HG03135 (cell line): ENCODE results near the gene KLK6.

ENCODE experiments used
- ATAC-seq: cut with Tn5 transposase; IDR thresholded peaks from one replicate; pipeline ENCODE4 v1.9.1; 2021; ENCODE audit warnings: mild to moderate bottlenecking, moderate library complexity; ENCODE audit not compliant: unreplicated experiment

The KLK6 gene

GRCh38 chr19:50969413-50969760, at the start of gene KLK6:
Gene KLK6, minus strand, starts transcription at chr19:50969591. Its CDS starts 1,487 bp downstream, at chr19:50968104.
- ATAC-seq: no peak

GRCh38 chr19:51018745-51019543, 49.6 kb upstream of the KLK6 start:
- ATAC-seq: no peak

- ATAC-seq: no peak
Measured at GRCh38 chr19:51016798-51017683, 47.6 kb upstream of the KLK6 start.

- ATAC-seq: no peak
Measured at GRCh38 chr19:51015691-51016267, 46.4 kb upstream of the KLK6 start.

GRCh38 chr19:51014242-51014641, 44.9 kb upstream of the KLK6 start:
- ATAC-seq: no peak

GRCh38 chr19:51012661-51013190, 43.3 kb upstream of the KLK6 start:
- ATAC-seq: no peak

- ATAC-seq: no peak
Measured at GRCh38 chr19:51010066-51010795, 40.8 kb upstream of the KLK6 start.

GRCh38 chr19:51009061-51009891, 39.9 kb upstream of the KLK6 start:
- no peak for ATAC-seq

GRCh38 chr19:51007488-51007887, 38.1 kb upstream of the KLK6 start:
- ATAC-seq: no peak

GRCh38 chr19:51006406-51006805, 37.0 kb upstream of the KLK6 start:
- ATAC-seq: no peak

- no peak for ATAC-seq
Measured at GRCh38 chr19:51005248-51005647, 35.9 kb upstream of the KLK6 start.

- ATAC-seq: no peak
Measured at GRCh38 chr19:51003316-51003715, 33.9 kb upstream of the KLK6 start.

GRCh38 chr19:51002542-51003311, 33.3 kb upstream of the KLK6 start:
- no peak for ATAC-seq

- ATAC-seq: no peak
Measured at GRCh38 chr19:51002089-51002532, 32.7 kb upstream of the KLK6 start.

GRCh38 chr19:51001515-51001914, 32.1 kb upstream of the KLK6 start, which contains the start of gene KLK8:
Gene KLK8, minus strand, starts transcription at chr19:51001604. Its CDS starts 437 bp downstream, at chr19:51001167.
- ATAC-seq: no peak

GRCh38 chr19:51000981-51001380, 31.6 kb upstream of the KLK6 start:
- ATAC-seq: no peak

- ATAC-seq: no peak
Measured at GRCh38 chr19:51000426-51000825, 31.0 kb upstream of the KLK6 start.

- no peak for ATAC-seq
Measured at GRCh38 chr19:50998686-50999085, 29.3 kb upstream of the KLK6 start.

- no peak for ATAC-seq
Measured at GRCh38 chr19:50998061-50998460, 28.7 kb upstream of the KLK6 start.
